ENCODE results near the gene KDM4E.
"Not testable (repeated sequence)": the region's sequence is repeated elsewhere in the genome, so short reads cannot be mapped to it uniquely, and the experiment has no call there.

The KDM4E gene

GRCh38 chr11:95011376-95011775, 13.7 kb upstream of the KDM4E start:
- Histone ChIP-seq H3K4me3 (ENCODE audit: low read depth, low read length, poor library complexity, severe bottlenecking) (no peak overlapping the region), H3K9me3 (ENCODE audit: low read length) (no peaks in the 10 kb centered on the region), H3K9ac (ENCODE audit: low read length) (no peak overlapping the region), H3K4me1 (ENCODE audit: insufficient read depth, low read length, severe bottlenecking) (no peaks in the 10 kb centered on the region), H3K36me3 (ENCODE audit: insufficient read depth, low read length) (no peaks in the 10 kb centered on the region), H3K9me2 (ENCODE audit: low read depth, low read length) (no peaks in the 10 kb centered on the region), H3K27me3 (ENCODE audit: insufficient read depth, low read length) (no peaks in the 10 kb centered on the region; the same call in 1 of the 2 replicates), H3K27ac (ENCODE audit: low read depth, low read length, poor library complexity, severe bottlenecking) (no peak overlapping the region), H2AFZ (ENCODE audit: low read length) (no peak overlapping the region), H3K4me2 (ENCODE audit: low read length) (no peak overlapping the region), H4K20me1 (ENCODE audit: insufficient read depth, low read length) (no peaks in the 10 kb centered on the region), H3K79me2 (ENCODE audit: insufficient read depth, low read length) (no peaks in the 10 kb centered on the region), H3F3A (ENCODE audit: insufficient read depth, low read length) (no peaks in the 10 kb centered on the region)
- TF ChIP-seq CTCF (IDR thresholded peaks at IDR 0.05; ENCODE audit: low read length) (no peak), EZH2 (IDR thresholded peaks at IDR 0.05; ENCODE audit: borderline replicate concordance, low read length) (no peak)

GRCh38 chr11:95014184-95014821, 10.8 kb upstream of the KDM4E start:
- no peak for TF ChIP-seq CTCF (IDR thresholded peaks at IDR 0.05; ENCODE audit: low read length)
- no peak for TF ChIP-seq EZH2 (IDR thresholded peaks at IDR 0.05; ENCODE audit: borderline replicate concordance, low read length)
- H3K9me3 ChIP-seq (ENCODE audit: low read length) = no peaks in the 10 kb centered on the region

GRCh38 chr11:95016139-95016538, 8.9 kb upstream of the KDM4E start:
- no peaks in the 10 kb centered on the region for H3K9me3 ChIP-seq (ENCODE audit: low read length)
- no peak overlapping the region for H3K4me3 ChIP-seq (ENCODE audit: low read depth, low read length, poor library complexity, severe bottlenecking)
- H3K9me2 ChIP-seq (ENCODE audit: low read depth, low read length) = no peaks in the 10 kb centered on the region
- TF ChIP-seq EZH2 (IDR thresholded peaks at IDR 0.05; ENCODE audit: borderline replicate concordance, low read length) (no peak), CTCF (IDR thresholded peaks at IDR 0.05; ENCODE audit: low read length) (no peak)
- H3K9ac ChIP-seq (ENCODE audit: low read length) = no peak overlapping the region
- no peaks in the 10 kb centered on the region; the same call in 1 of the 2 replicates for H3K27me3 ChIP-seq (ENCODE audit: insufficient read depth, low read length)
- H2AFZ ChIP-seq (ENCODE audit: low read length) = no peak overlapping the region
- H3K36me3 ChIP-seq (ENCODE audit: insufficient read depth, low read length) = no peaks in the 10 kb centered on the region
- no peak overlapping the region for H3K4me2 ChIP-seq (ENCODE audit: low read length)
- H3K4me1 ChIP-seq (ENCODE audit: insufficient read depth, low read length, severe bottlenecking) = no peaks in the 10 kb centered on the region
- H3K27ac ChIP-seq (ENCODE audit: low read depth, low read length, poor library complexity, severe bottlenecking) = no peak overlapping the region
- H3F3A ChIP-seq (ENCODE audit: insufficient read depth, low read length) = no peaks in the 10 kb centered on the region
- H4K20me1 ChIP-seq (ENCODE audit: insufficient read depth, low read length) = no peaks in the 10 kb centered on the region
- H3K79me2 ChIP-seq (ENCODE audit: insufficient read depth, low read length) = no peaks in the 10 kb centered on the region

More at GRCh38 chr11:95014184-95014821, 10.8 kb upstream of the KDM4E start:
- no peak overlapping the region for H3K9ac ChIP-seq (ENCODE audit: low read length)
- H3K27me3 ChIP-seq (ENCODE audit: insufficient read depth, low read length) = no peaks in the 10 kb centered on the region; the same call in 1 of the 2 replicates
- H3F3A ChIP-seq (ENCODE audit: insufficient read depth, low read length) = no peaks in the 10 kb centered on the region
- H3K4me3 ChIP-seq (ENCODE audit: low read depth, low read length, poor library complexity, severe bottlenecking) = no peak overlapping the region
- no peaks in the 10 kb centered on the region for H3K4me1 ChIP-seq (ENCODE audit: insufficient read depth, low read length, severe bottlenecking)
- no peaks in the 10 kb centered on the region for H3K9me2 ChIP-seq (ENCODE audit: low read depth, low read length)
- H3K79me2 ChIP-seq (ENCODE audit: insufficient read depth, low read length) = no peaks in the 10 kb centered on the region
- no peak overlapping the region for H3K4me2 ChIP-seq (ENCODE audit: low read length)
- H2AFZ ChIP-seq (ENCODE audit: low read length) = no peak overlapping the region
- H3K36me3 ChIP-seq (ENCODE audit: insufficient read depth, low read length) = no peaks in the 10 kb centered on the region
- no peaks in the 10 kb centered on the region for H4K20me1 ChIP-seq (ENCODE audit: insufficient read depth, low read length)
- no peak overlapping the region for H3K27ac ChIP-seq (ENCODE audit: low read depth, low read length, poor library complexity, severe bottlenecking)

GRCh38 chr11:95021468-95021867, 3.6 kb upstream of the KDM4E start:
- not testable (repeated sequence) for H3K4me1 ChIP-seq (ENCODE audit: insufficient read depth, low read length, severe bottlenecking); H2AFZ ChIP-seq (ENCODE audit: low read length); H3K36me3 ChIP-seq (ENCODE audit: insufficient read depth, low read length); H3K79me2 ChIP-seq (ENCODE audit: insufficient read depth, low read length); H3K9ac ChIP-seq (ENCODE audit: low read length); H3K4me3 ChIP-seq (ENCODE audit: low read depth, low read length, poor library complexity, severe bottlenecking); H3K9me3 ChIP-seq (ENCODE audit: low read length); H3F3A ChIP-seq (ENCODE audit: insufficient read depth, low read length); H3K27ac ChIP-seq (ENCODE audit: low read depth, low read length, poor library complexity, severe bottlenecking); H3K4me2 ChIP-seq (ENCODE audit: low read length); H4K20me1 ChIP-seq (ENCODE audit: insufficient read depth, low read length); H3K27me3 ChIP-seq (ENCODE audit: insufficient read depth, low read length); H3K9me2 ChIP-seq (ENCODE audit: low read depth, low read length)

GRCh38 chr11:95025594-95025993, 536 bp downstream of the KDM4E start:
- H3K9me2 ChIP-seq (ENCODE audit: low read depth, low read length); H3K4me2 ChIP-seq (ENCODE audit: low read length); H2AFZ ChIP-seq (ENCODE audit: low read length); H3K4me3 ChIP-seq (ENCODE audit: low read depth, low read length, poor library complexity, severe bottlenecking); H3K36me3 ChIP-seq (ENCODE audit: insufficient read depth, low read length); H3K79me2 ChIP-seq (ENCODE audit: insufficient read depth, low read length); H3K9me3 ChIP-seq (ENCODE audit: low read length); H3F3A ChIP-seq (ENCODE audit: insufficient read depth, low read length); H3K9ac ChIP-seq (ENCODE audit: low read length); H4K20me1 ChIP-seq (ENCODE audit: insufficient read depth, low read length); H3K27ac ChIP-seq (ENCODE audit: low read depth, low read length, poor library complexity, severe bottlenecking); H3K4me1 ChIP-seq (ENCODE audit: insufficient read depth, low read length, severe bottlenecking); H3K27me3 ChIP-seq (ENCODE audit: insufficient read depth, low read length): not testable (repeated sequence)

All from OCI-LY1 (cell line).